HG02840 (cell line): Measurements from ENCODE around the gene MSS51.
"Not testable (repeated sequence)": the region's sequence is repeated elsewhere in the genome, so short reads cannot be mapped to it uniquely, and the experiment has no call there.

Experiments used
- ATAC-seq: cut with Tn5 transposase; IDR thresholded peaks from one replicate; pipeline ENCODE4 v1.9.1; 2021; ENCODE audit warnings: mild to moderate bottlenecking, moderate library complexity, moderate number of reproducible peaks; ENCODE audit not compliant: unreplicated experiment, low FRiP score

Gene MSS51

DNA sequence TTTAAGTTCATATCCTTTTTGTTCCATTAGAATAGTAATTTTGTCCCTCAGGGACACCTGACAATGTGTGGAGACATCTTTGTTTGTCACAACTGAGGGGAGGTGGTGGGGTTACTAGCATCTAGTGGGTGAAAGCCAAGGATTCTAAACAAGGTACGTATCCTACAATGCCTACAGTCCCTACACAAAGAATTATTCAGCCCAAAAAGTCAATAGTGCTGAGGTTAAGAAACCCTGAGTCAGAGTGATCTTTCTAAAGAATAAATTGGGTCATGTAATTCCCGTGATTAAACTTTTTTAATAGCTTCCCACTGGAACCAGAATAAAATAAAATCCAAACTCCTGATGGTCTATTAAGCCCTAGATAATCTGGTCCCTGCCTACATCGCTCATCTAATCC lies 16.8 kb downstream of the MSS51 start:
- no peak for ATAC-seq

DNA sequence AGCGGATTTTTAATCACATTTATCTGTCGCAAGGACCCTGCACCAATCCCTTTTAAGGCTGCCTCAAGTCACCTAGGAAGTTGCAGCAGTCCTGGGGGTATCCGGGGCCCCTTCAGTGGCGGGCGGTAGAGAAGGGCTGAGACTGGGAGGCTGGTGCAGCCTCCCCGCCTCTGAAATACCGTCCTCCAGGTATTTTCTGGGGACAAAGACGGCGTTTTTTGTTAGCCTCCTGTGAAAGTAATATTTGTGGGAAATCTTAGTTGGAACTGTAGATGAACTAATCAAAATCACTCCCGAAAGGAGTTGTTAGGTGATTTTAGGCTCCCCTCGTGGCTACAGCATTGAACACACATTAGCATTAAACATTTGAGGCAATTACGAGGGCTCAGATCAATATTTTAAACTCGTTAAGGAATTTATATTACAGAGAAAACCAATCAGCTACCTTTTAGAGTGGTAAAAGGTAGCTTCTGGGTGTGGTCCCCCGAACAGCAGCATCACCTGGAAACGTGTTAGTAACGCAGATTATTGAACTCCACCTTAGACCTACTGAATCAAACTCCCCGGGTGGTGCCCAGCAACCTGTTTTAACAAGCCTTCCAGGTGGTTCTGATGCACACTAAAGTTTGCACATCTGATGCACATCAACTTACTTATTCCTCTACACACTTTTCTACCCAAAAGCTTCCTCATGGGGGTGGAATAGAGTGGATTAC lies 19.0 kb downstream of the MSS51 start:
- ATAC-seq, result peak; percentile 37

DNA sequence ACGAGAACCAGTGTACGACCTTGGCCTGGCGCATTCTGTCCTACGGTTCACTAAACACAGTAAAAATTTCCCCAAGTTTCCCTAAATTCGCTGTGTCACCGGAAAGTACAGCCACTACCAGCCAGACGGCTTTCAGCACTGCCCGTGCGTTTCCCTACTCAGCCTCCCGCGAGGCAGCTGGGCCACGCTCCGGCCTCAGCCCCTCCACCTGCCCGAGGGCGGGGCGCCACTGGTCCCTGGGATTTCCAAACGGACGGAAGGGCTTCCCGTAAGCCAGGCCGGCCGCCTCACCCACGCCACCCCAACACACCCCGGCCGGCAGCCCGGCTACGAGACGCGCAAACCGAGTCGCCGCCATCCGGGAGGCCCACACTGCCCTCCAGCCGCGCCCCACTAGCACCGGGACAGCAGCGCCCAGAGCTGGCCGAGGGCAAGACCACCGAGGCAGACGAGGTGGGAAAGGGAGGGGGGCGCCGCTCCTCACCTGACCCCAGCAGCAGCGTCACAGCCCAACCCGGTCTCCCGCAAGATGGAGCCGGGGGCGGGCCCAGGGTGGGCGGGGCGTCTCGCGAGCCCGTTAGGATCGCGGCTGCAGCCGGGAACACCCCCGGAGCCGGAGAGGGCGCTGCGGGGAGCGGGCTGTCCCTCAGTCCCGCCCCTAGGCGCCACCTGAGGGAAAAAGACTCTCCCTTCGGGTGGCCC lies 19.7 kb downstream of the MSS51 start, which contains the start of gene ANXA7:
Gene ANXA7 (minus strand): TSS at position 531 of the 702 bp plus-strand sequence. CDS start 13,202 bp downstream, outside the sequence.
- peak; percentile 77 for ATAC-seq

DNA sequence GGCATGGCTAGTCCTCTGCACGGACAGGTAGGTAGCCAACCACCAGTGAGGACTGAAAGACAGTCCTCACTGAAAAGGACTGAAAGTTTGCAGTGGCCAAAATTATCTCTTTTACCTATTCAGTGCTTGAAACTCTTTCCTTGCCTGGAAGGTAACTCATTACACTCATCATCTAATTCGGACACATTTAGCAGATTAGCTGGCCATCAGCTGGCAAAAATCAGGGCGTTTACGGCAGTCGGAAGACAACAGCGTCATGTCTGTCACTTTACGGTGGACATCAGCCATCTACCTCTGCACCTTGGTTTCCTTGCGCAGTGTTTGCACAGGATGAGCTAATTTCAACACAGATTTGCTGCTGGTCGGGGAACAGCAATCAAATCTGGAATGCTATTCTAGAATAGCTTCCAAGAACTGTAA lies 20.2 kb downstream of the MSS51 start:
- ATAC-seq, result peak; percentile 22

DNA sequence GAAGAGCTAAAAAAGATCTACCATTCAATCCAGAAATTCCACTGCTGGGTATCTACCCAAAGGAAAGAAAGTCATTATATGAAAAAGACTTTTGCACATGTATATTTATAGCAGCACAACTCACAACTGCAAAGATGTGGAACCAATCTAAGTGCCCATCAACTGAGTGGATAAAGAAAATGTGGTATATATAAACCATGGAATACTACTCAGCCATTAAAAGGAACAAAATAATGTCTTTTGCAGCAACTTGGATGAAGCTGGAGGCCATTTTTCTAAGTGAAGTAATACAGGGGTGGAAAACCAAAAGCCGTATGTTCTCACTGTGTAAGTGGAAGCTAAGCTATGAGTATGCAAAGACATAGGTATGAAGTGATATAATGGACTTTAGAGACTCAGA lies 22.5 kb downstream of the MSS51 start:
- ATAC-seq, result no peak

DNA sequence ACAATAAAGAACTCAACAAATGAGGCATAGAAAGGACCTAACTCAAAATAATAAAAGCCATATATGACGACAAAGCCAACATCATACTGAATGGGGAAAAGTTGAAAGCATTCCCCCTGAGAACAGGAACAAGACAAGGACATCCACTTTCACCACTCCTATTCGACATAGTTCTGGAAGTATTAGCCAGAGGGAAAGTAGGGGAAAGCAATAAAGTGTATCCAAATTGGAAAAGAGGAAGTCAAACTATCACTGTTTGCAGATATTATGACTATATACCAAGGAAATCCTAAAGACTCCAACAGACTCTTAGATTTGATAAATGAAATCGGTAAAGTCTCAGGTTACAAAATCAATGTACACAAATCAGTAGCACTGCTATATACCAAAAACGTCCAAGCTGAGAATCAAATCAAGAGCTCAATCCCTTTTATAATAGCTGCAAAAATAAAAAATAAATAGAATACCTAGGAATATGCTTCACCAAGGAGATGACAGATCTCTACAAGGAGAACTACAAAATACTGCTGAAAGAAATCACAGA lies 24.3 kb downstream of the MSS51 start:
- no peak for ATAC-seq

DNA sequence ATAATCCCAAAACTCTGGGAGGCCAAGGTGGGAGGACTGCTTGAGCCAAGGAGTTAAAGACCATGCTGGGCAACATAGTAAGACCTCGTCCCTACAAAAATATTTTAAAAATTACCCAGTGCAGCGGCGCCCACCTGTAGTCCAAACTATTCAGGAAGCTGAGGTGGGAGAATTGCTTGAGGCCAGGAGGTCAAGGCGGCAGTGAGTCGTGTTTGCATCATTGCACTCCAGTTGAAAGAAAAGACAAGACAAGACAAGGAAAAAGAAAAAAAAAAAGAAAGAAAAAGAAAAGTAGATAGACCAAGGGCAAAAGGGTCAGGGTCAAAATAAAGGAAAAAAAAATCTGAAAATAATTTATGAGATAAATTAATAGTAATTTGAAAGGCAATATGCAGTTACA lies 25.3 kb downstream of the MSS51 start:
- no peak for ATAC-seq

DNA sequence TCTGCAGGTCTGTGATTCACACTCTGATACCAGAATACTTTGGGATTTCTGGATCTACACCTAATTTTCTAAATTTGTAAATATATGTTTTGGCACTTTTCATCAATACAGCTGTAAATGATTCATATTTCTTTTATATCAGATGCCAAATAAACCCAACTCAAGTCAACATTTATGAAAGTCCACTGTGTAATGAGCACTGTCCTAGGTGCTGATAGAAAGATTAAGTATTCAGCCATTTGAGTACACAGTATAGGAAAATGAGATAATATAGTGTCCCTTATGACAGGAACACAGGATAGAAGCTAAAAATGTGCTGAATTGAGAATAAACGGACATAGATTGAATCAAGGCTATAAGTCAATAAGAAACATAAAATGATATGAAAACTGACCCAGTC lies 25.9 kb downstream of the MSS51 start:
- no peak for ATAC-seq

DNA sequence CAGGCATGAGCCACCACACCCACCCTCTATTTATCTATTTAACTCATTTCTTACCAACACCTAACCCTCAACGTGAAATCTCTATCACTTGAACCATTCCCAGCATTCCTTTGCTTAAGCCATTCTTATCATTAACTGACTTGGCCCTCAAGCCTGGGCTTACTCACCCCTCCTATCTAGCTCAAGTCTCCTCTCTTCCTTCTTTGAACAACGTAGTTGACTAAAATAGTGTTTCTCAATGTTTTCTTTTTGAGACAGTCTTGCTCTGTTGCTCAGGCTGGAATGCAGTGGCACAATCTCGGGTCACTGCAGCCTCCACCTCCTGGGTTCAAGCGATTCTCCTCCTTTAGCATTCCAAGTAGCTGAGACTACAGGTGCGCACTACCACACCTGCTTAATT lies 26.5 kb downstream of the MSS51 start:
- no peak for ATAC-seq

DNA sequence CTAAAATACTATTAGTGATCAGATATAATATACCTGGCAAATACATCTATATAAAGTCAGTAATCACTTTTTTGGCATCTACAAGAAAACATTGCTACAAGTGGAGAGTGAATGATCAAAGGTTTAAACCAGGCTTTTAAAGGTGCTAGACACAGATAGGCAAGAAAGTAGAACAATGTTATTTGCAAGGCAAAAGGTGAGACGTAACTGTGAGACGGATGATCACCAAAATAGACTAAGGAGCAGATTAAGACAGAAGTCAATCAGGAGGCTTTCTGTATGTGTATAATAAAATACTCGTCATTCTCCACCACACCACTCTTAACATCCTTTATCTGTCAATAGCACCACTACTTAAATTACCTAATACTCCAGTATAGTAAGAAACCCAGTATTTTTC lies 27.8 kb downstream of the MSS51 start:
- ATAC-seq, result no peak

DNA sequence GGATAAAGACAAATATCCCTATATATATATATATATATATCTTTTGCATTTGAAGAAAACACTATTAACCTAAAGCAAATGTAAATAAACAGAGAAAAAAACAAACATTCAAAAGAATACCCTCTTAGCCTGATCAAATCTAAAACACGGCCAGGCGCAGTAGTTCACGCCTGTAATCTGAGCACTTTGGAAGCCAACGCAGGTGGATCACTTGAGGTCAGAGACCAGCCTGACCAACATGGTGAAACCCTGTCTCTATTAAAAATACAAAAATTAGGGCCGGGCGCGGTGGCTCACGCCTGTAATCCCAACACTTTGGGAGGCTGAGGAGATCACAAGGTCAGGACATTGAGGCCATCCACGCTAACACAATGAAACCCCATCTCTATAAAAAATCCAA lies 28.7 kb downstream of the MSS51 start:
- no peak for ATAC-seq

DNA sequence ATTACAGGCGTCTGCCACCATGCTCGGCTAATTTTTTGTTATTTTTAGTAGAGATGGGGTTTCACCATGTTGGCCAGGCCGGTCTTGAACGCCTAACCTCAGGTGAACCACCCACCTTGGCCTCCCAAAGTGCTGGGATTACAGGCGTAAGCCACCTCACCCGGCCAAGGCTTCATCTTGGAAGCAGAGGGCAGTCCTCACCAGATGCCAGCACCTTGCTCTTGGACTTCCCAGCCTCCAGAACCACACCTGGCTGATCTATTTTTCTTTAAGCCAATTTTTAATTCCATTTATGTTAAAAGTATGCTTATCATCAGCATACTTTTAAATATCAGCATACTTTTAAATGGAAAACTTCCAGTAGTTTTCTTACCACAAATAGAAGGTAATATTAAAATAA lies 31.7 kb downstream of the MSS51 start:
- ATAC-seq, result no peak

DNA sequence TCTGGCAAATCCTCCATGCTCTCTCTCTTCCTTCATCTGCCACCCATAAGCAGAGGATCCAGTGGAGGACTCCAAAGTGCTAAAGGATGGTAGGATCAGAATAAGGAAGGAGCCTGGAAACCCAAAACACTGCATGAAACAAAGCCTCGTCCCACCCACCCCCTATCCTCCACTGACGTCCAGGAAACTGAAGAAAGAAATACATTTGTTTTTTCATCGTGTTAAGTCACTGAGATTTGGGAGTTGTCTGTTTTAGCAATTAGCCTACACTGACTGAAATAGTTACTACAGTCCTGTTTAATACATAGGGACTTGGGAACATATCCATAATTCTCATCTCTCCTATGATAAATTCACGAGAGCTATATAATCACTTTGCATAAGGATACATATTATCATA lies 34.3 kb downstream of the MSS51 start:
- no peak for ATAC-seq

DNA sequence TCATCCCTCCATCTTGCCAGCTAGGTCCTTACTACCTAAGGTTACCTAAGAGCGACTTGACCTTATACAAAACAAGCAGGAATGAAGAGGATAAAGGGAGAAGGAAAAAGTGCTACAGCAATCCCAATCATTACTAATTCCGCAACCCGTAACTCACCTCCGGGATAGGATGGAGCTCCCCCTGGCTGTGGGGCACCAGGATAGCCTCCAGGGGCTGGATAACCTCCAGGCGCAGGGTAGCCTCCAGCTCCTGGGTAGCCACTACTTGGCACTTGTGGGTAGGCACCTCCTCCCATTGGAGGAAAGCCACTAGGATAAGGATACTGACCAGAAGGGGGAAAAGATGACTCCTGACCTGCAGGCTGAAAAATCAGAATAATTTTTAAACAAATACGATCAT lies 35.3 kb downstream of the MSS51 start:
- no peak for ATAC-seq

DNA sequence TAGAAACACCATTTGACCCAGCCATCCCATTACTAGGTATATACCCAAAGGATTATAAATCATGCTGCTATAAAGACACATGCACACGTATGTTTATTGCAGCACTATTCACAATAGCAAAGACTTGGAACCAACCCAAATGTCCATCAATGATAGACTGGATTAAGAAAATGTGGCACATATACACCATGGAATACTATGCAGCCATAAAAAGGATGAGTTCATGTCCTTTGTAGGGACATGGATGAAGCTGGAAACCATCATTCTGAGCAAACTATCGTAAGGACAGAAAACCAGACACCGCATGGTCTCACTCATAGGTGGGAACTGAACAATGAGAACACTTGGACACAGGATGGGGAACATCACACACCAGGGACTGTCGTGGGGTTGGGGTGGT lies 39.0 kb downstream of the MSS51 start:
- ATAC-seq, result not testable (repeated sequence)

DNA sequence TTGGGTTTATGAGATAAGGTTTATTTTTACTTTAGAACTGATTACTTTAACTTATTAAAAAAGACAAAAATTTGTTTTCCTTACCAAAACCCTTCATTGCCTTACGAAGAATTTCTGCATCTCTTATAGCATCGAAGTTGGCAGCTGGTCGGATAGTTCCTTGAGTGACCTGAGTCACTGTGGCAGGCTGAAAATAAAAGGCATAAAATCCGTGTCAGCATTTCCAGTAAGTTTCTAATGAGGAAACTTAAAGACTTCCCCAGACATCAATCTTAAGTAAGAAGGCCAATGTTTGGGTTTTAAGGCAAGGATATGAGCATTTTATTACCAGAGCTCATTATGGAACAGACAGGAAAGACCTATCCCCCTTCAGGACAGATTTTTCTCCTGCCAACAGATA lies 45.1 kb downstream of the MSS51 start:
- ATAC-seq, result no peak

DNA sequence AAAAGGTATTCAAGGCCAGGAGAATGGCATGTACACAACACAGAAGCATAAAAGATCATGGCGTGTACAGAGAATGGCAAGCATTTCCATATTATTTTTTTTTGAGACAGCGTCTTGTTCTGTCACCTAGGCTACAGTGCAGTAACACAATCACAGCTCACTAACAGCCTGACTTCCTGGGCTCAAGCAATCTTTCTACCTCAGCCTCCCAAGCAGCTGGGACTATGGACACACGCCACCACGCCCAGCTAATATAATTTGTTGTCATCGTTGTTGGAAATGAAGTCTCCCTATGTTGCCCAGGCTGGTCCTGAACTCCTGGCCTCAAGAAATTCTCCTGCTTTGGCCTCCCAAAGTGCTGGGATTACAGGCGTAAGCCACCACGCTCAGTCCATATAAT lies 46.8 kb downstream of the MSS51 start:
- no peak for ATAC-seq

DNA sequence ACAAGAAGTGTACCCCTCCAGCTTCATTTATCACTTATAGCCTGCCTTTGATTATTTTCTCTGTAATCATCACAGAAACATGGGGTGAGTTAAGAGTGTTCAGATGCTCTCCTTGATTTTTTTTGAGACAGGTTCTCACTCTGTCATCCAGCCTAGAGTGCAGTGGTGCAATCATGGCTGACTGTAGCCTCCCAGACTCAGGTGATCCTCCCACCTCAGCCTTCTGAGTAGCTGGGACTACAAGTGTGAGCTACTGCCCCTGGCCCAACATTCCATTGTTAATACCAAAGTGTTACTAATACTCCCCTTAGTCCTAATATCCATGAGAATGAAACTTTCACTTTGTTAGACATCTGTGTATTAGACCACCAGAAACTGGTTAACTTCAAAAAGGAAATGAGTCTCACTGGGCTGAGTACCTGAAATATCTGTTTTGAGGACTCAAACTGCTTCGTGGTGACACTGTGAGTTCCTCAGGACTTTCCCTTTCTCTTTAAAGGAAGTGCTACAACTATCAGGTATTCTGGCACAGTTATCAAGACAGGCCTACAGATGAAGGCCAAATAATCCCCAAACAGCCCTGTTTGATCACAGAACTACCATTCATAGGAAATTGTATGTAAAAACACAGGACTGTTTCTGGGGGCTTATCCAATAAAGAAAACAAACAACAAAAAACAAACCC lies 54.2 kb downstream of the MSS51 start:
- ATAC-seq, result no peak

DNA sequence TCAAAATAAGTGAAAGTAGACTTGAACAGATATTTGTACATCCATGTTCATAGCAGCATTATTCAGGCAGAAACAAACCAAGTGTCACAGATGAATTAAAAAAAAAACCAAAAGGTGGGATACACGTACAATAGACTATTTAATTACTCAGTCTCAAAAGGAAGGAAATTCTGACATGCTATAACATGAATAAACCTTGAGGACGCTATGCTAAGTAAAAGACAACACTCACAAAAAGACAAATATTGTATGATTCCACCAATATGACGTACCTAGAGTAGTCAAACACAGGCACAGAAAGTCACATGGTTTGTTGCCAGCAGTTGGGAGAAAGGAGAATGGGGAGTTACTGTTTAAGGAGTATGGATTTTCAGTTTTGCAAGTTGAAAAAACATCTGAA lies 56.7 kb downstream of the MSS51 start:
- ATAC-seq, result no peak
